ENCODE results near the gene CYP27B1.

- TF ChIP-seq CTCF (IDR thresholded peaks at IDR 0.05): no peak
- TF ChIP-seq POLR2AphosphoS5 (IDR thresholded peaks at IDR 0.05): no peak
- TF ChIP-seq POLR2A (IDR thresholded peaks at IDR 0.05): no peak
These were observed 40.4 kb upstream of the CYP27B1 start for GRCh38 chr12:57807285-57807684.

All from breast epithelium (tissue), 3 donors.